ENCODE results near the gene TMEM43.
A peak's percentile ranks its signal among the peaks of the same experiment; 100 is the strongest.

The TMEM43 gene

GRCh38 chr3:14177580-14178246 lies 52.9 kb downstream of the TMEM43 start:
- TF ChIP-seq, protein P1, sequence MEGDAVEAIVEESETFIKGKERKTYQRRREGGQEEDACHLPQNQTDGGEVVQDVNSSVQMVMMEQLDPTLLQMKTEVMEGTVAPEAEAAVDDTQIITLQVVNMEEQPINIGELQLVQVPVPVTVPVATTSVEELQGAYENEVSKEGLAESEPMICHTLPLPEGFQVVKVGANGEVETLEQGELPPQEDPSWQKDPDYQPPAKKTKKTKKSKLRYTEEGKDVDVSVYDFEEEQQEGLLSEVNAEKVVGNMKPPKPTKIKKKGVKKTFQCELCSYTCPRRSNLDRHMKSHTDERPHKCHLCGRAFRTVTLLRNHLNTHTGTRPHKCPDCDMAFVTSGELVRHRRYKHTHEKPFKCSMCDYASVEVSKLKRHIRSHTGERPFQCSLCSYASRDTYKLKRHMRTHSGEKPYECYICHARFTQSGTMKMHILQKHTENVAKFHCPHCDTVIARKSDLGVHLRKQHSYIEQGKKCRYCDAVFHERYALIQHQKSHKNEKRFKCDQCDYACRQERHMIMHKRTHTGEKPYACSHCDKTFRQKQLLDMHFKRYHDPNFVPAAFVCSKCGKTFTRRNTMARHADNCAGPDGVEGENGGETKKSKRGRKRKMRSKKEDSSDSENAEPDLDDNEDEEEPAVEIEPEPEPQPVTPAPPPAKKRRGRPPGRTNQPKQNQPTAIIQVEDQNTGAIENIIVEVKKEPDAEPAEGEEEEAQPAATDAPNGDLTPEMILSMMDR (IDR thresholded peaks at IDR 0.05; ENCODE audit: low read depth, low read length): no peak
- DNase-seq: no peak
- H3K27ac ChIP-seq: peak overlapping the region; percentile 92
- peak overlapping the region; percentile 85 for H3K4me3 ChIP-seq (ENCODE audit: low read depth, low read length)
- no peaks in the 10 kb centered on the region for H3K9me3 ChIP-seq (ENCODE audit: severe bottlenecking)
- no peaks in the 10 kb centered on the region for H3K27me3 ChIP-seq (ENCODE audit: insufficient read depth, low read depth, severe bottlenecking)
- H3K36me3 ChIP-seq: peaks cover 29% of the 10 kb centered on the region

GRCh38 chr3:14178247-14179113 lies 53.6 kb downstream of the TMEM43 start, which contains the start of the genes LSM3 and XPC:
LSM3 (plus strand) TSS chr3:14178817; CDS start chr3:14178861, 44 bp downstream.
XPC (minus strand) TSS chr3:14178601; CDS start chr3:14178568, 33 bp downstream.
- H3K9me3 ChIP-seq (ENCODE audit: severe bottlenecking): no peaks in the 10 kb centered on the region
- peaks cover 32% of the 10 kb centered on the region for H3K36me3 ChIP-seq
- TF ChIP-seq, protein P1 (IDR thresholded peaks at IDR 0.05; ENCODE audit: low read depth, low read length): no peak
- no peaks in the 10 kb centered on the region for H3K27me3 ChIP-seq (ENCODE audit: insufficient read depth, low read depth, severe bottlenecking)
- peak within 1 kb of the TSS; percentile 92 for H3K27ac ChIP-seq
- peak; percentile 94 for DNase-seq
- peak within 1 kb of the TSS; percentile 85 for H3K4me3 ChIP-seq (ENCODE audit: low read depth, low read length)

DNA sequence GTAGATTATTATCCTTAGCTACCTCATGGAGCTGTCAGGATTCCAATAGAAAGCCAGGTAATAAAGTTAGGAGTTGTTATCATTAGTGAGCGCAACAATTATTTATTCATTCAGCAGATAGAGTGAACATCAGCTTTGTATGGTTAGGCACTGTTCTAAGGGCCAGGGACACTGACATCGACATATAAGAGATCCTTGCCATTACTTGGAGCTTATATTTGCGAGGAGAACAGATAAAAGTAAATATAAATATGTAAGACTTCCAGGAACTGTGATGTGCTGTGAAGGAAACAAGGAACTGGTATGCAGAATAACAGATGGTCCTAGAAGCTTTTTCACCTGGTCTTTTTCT lies 54.2 kb downstream of the TMEM43 start:
- TF ChIP-seq, protein P1 (IDR thresholded peaks at IDR 0.05; ENCODE audit: low read depth, low read length): no peak
- Histone ChIP-seq H3K27ac (peak overlapping the region; percentile 92), H3K36me3 (peaks cover 38% of the 10 kb centered on the region), H3K27me3 (ENCODE audit: insufficient read depth, low read depth, severe bottlenecking) (no peaks in the 10 kb centered on the region), H3K9me3 (ENCODE audit: severe bottlenecking) (no peaks in the 10 kb centered on the region), H3K4me3 (ENCODE audit: low read depth, low read length) (peak overlapping the region; percentile 85)
- DNase-seq: no peak

DNA sequence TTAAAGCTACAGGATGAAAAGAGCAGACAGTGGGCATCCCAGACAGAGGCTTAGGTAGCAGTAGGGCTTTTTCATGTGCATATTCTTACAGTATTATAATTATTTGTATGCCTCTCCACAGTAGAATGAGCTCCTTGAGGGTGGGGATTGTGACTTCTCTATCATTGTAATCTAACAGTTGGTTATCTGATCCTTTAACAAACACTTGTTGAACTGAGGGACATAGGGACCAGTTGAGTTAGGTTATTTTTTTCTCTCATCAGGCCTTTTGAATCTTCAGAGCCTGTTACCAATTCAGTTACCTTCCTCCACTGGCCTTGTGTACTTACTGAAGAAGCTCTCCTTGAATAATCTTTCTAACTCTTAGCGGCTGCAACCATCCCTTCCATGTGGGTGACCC lies 54.9 kb downstream of the TMEM43 start:
- H3K36me3 ChIP-seq: peaks cover 41% of the 10 kb centered on the region
- no peaks in the 10 kb centered on the region for H3K9me3 ChIP-seq (ENCODE audit: severe bottlenecking)
- no peak overlapping the region; the same call in 1 of the 2 replicates for H3K27ac ChIP-seq
- DNase-seq: no peak
- TF ChIP-seq, protein P1 (IDR thresholded peaks at IDR 0.05; ENCODE audit: low read depth, low read length): no peak
- peak overlapping the region; percentile 85 for H3K4me3 ChIP-seq (ENCODE audit: low read depth, low read length)
- no peaks in the 10 kb centered on the region for H3K27me3 ChIP-seq (ENCODE audit: insufficient read depth, low read depth, severe bottlenecking)

DNA sequence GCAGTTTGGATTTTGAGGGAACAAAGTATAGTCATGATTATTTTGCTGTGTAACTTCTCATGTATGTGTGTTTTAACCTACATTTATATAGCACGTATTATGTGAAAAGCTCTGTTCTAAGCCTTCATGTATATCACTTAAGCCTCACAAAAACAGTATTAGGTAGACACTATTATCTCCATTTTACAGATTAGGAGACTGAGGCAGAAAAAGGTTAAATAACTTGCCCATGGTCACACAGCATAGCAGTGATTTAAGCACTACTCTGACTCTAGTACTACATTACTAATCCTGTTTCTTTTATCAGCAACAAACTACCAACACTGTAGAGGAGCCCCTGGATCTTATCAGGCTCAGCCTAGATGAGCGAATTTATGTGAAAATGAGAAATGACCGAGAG lies 56.4 kb downstream of the TMEM43 start:
- no peaks in the 10 kb centered on the region for H3K9me3 ChIP-seq (ENCODE audit: severe bottlenecking)
- no peak for DNase-seq
- H3K27me3 ChIP-seq (ENCODE audit: insufficient read depth, low read depth, severe bottlenecking): no peaks in the 10 kb centered on the region
- no peak overlapping the region for H3K27ac ChIP-seq
- H3K36me3 ChIP-seq: peaks cover 56% of the 10 kb centered on the region
- TF ChIP-seq, protein P1 (IDR thresholded peaks at IDR 0.05; ENCODE audit: low read depth, low read length): no peak
- no peak overlapping the region for H3K4me3 ChIP-seq (ENCODE audit: low read depth, low read length)

Data from WERI-Rb-1 (cell line).